ENCODE results near the gene AFAP1L2.

DNA sequence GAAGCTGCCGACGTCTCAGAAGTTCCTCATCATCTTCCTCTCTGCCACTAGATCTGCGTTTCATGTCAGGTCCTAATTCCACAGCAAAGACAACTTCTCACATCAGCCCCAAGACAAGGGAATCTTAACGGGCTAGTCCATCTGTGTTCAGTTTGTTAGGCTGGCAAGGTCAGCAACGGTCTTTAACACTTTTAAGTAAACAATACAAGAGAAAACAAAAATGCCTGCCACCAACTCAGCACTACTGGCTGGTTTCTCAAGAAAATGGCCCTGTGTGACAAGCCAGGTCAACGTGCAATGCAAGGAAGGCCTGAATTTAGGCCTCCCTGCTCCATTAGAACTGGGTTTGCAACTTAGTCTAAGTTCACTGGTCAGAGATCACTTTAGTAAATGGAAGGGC, 41.0 kb upstream of the AFAP1L2 start:
- TF ChIP-seq, protein P1, sequence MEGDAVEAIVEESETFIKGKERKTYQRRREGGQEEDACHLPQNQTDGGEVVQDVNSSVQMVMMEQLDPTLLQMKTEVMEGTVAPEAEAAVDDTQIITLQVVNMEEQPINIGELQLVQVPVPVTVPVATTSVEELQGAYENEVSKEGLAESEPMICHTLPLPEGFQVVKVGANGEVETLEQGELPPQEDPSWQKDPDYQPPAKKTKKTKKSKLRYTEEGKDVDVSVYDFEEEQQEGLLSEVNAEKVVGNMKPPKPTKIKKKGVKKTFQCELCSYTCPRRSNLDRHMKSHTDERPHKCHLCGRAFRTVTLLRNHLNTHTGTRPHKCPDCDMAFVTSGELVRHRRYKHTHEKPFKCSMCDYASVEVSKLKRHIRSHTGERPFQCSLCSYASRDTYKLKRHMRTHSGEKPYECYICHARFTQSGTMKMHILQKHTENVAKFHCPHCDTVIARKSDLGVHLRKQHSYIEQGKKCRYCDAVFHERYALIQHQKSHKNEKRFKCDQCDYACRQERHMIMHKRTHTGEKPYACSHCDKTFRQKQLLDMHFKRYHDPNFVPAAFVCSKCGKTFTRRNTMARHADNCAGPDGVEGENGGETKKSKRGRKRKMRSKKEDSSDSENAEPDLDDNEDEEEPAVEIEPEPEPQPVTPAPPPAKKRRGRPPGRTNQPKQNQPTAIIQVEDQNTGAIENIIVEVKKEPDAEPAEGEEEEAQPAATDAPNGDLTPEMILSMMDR (IDR thresholded peaks at IDR 0.05): no peak
- TF ChIP-seq POLR2A (IDR thresholded peaks at IDR 0.05) (no peak), POLR2AphosphoS5 (IDR thresholded peaks at IDR 0.05) (no peak), EP300 (IDR thresholded peaks at IDR 0.05) (no peak)
